Uterus (tissue), 4 donors: ENCODE data around the gene NAA60. TPM values are rescaled to one million over a fixed set of nuclear protein-coding genes. Genes with fewer than 3 reads are reported as not detected.

Experiments used
- DNase-seq, 2 donors: peaks; one replicate each; pipeline ENCODE4 v3.0.0-alpha.2; 2019 to 2020
- H3K27ac ChIP-seq, 2 donors: fragments of 200-600 bp; sonication (generic); 1 replicate in 1 of 2; 2 replicates in 1 of 2; pipeline ENCODE4 v1.5.1; 2016 to 2018
- H3K27me3 ChIP-seq, 2 donors: fragments of 200-600 bp; sonication (generic); one replicate each; pipeline ENCODE4 v1.5.1; 2018 to 2019; ENCODE audit warnings: control low read depth in 1 of 2
- H3K36me3 ChIP-seq, 2 donors: fragments of 200-600 bp; sonication (generic); one replicate each; pipeline ENCODE4 v1.5.1; 2019; ENCODE audit warnings: control low read depth in 1 of 2
- H3K4me1 ChIP-seq, 2 donors: fragments of 200-600 bp; sonication (generic); one replicate each; pipeline ENCODE4 v1.5.1; 2018 to 2019; ENCODE audit warnings: control low read depth in 1 of 2
- H3K4me3 ChIP-seq, 2 donors: fragments of 200-600 bp; sonication (generic); 1 replicate in 1 of 2; 2 replicates in 1 of 2; pipeline ENCODE4 v1.5.1; 2018 to 2019; ENCODE audit warnings: mild to moderate bottlenecking in 1 of 2
- H3K9me3 ChIP-seq, 2 donors: fragments of 200-600 bp; sonication (generic); one replicate each; pipeline ENCODE4 v1.5.1; 2019; ENCODE audit warnings: control low read depth in 1 of 2
- POLR2A ChIP-seq, 2 donors: fragments of 450-650 bp; IDR thresholded peaks; one replicate each; pipeline ENCODE4 v1.6.1; 2016; ENCODE audit warnings: antibody characterized with exemption in 2 of 2, mild to moderate bottlenecking in 1 of 2, moderate library complexity in 1 of 2
- intact Hi-C: fragments of 100-400 bp; cut with DNase I; formaldehyde crosslinking; loops from one replicate; pipeline ENCODE4 v1.15.1; 2023; ENCODE audit warnings: low total_unique reads
- total RNA-seq, 4 donors: library from RNA; depleted of rRNA in 3 of 4; stranded (reverse); fragments of >200 nt in 3 of 4; gene quantifications; one replicate each; pipeline versions ENCODE4 v1.1.0 to v1.2.4, GENCODE V29; 2014 to 2023
- TF ChIP-seq, protein P1 (sequence below), 4 experiments: fragments of 200-600 bp in 2 of 4; fragments of 450-650 bp in 2 of 4; sonication (generic) in 2 of 4; IDR thresholded peaks; one replicate each; pipeline ENCODE4 v1.5.1; 2016 to 2019; ENCODE audit warnings: antibody characterized with exemption in 4 of 4, mild to moderate bottlenecking in 2 of 4, moderate library complexity in 1 of 4
- donor health status: DM: yes; HTN: yes; CAD: no.

Gene NAA60
- total RNA-seq, 4 donors from 2014 or later = 17.4 to 45.1 (median 27.9) TPM

DNA sequence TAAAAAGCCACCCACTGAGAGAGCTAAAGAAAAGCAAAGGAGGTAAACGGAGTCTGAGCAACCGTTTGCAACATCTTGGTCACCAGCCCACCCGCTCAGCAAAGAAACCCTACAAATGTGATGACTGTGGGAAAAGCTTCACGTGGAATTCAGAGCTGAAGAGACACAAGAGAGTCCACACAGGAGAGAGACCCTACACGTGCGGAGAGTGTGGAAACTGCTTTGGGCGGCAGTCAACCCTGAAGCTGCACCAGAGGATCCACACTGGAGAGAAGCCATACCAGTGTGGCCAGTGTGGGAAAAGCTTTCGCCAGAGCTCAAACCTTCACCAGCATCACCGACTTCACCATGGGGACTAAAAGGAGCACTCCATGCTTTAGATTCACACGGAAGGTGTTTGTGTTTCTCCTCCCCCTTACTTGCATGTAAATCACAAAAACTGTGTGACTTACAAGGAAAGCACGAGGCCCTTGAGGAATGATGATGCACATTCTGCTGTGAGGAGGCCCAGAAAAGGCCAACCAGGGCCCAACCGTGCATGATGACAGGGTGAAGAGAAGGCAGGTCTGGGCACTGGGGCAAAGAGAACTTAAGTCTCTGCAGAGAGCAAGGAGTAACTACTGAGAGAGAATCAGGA lies 34.8 kb upstream of the NAA60 start:
- H3K36me3 ChIP-seq = no peaks in the 10 kb centered on the region
- intact Hi-C loops = no loop called here
- H3K9me3 ChIP-seq = peaks cover 0 to 75% of the 10 kb centered on the region in 2 donors

DNA sequence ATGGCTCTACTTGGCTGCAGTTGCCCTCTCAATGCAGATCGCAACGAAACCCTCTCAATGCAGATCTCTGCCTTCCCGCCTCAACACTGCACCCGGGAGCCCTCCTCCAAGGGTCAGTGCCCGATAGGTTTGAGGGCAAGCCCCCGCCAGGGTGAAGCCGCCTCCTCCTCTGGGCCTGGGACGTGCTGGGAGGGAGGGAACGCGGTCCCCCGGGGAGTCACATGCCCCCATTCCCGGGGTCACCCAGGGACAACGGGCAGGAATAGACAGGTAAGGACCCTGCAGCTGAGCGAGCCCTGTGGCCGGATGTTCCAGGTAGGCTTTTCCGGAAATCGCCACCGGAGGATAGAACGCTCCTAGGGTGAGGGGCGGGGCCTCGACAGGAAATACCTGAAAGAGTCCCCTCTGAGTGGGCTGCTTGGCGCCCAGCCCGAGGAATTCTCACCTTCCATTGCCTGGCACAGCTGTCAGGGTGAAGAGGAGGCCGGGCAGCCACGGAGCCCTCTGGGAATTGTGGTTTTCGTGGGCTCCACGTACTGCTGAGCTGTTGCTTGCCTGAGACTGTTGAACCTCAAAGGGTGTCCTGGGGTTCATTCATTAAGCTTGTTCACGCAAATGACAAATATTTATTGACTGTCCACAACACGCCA lies 29.6 kb upstream of the NAA60 start:
- H3K4me3 ChIP-seq = no peak overlapping the region
- H3K27me3 ChIP-seq = no peaks in the 10 kb centered on the region
- H3K36me3 ChIP-seq = no peaks in the 10 kb centered on the region
- H3K9me3 ChIP-seq = peaks cover 0 to 56% of the 10 kb centered on the region in 2 donors
- DNase-seq = no peak
- H3K4me1 ChIP-seq = no peaks in the 10 kb centered on the region
- no peak overlapping the region for H3K27ac ChIP-seq
- TF ChIP-seq POLR2A (IDR thresholded peaks at IDR 0.05) = no peak
- TF ChIP-seq, protein P1, sequence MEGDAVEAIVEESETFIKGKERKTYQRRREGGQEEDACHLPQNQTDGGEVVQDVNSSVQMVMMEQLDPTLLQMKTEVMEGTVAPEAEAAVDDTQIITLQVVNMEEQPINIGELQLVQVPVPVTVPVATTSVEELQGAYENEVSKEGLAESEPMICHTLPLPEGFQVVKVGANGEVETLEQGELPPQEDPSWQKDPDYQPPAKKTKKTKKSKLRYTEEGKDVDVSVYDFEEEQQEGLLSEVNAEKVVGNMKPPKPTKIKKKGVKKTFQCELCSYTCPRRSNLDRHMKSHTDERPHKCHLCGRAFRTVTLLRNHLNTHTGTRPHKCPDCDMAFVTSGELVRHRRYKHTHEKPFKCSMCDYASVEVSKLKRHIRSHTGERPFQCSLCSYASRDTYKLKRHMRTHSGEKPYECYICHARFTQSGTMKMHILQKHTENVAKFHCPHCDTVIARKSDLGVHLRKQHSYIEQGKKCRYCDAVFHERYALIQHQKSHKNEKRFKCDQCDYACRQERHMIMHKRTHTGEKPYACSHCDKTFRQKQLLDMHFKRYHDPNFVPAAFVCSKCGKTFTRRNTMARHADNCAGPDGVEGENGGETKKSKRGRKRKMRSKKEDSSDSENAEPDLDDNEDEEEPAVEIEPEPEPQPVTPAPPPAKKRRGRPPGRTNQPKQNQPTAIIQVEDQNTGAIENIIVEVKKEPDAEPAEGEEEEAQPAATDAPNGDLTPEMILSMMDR (IDR thresholded peaks at IDR 0.05) = no peak
- intact Hi-C loops = no loop called here

More for the DNA sequence above, 34.8 kb upstream of the NAA60 start:
- no peak overlapping the region for H3K27ac ChIP-seq
- H3K27me3 ChIP-seq = no peaks in the 10 kb centered on the region
- no peaks in the 10 kb centered on the region for H3K4me1 ChIP-seq
- H3K4me3 ChIP-seq = no peak overlapping the region
- DNase-seq = no peak
- TF ChIP-seq POLR2A (IDR thresholded peaks at IDR 0.05) = no peak
- TF ChIP-seq, protein P1 (IDR thresholded peaks at IDR 0.05) = no peak

DNA sequence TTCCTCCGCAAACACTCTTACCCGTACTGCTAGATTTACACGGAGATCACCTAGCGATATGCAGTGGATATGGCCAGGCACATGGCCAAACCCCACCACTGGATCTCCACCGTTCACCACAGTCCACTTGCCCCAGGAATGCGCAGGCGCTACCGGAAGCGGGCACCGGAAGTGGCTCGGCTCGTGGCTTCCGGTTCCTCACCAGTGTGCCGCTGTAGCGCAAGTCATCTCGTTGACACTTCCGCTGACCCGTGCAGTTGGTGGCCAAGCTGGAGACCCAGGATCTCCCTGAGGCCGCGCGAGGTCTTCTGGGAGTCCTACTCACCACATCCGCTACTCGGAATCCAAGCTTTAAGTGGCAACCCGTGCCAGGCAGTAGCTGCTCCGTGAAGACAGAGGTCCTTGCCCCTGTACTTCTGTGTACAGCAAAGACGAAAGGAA lies 11.7 kb upstream of the NAA60 start:
- intact Hi-C loops = no loop called here
- H3K9me3 ChIP-seq = no peaks in the 10 kb centered on the region
- no peak overlapping the region for H3K4me3 ChIP-seq
- H3K27ac ChIP-seq = no peak overlapping the region
- DNase-seq = peak; percentile 21 to 37
- no peak for TF ChIP-seq POLR2A (IDR thresholded peaks at IDR 0.05)
- TF ChIP-seq, protein P1 (IDR thresholded peaks at IDR 0.05) = no peak
- H3K4me1 ChIP-seq = no peaks in the 10 kb centered on the region
- no peaks in the 10 kb centered on the region for H3K36me3 ChIP-seq
- no peaks in the 10 kb centered on the region for H3K27me3 ChIP-seq

DNA sequence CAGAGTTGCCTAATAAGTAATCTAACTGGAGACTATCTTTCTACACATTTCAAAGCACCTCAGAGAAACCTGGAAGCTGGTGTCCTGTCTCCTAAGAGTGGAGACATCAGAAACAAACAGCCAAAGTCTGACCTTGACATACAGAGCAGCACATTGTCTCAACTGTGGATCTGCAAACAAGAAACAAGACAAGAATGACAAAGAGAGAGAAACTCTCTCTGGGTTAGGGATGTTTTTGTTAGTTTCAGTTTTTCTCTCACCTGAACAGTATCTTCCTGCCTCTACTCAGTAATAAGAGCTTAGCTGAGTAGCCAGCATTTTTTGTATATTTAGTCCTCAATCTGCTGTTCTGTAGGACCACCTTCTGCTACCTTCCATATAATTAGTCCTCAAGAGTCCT lies 9.1 kb upstream of the NAA60 start:
- intact Hi-C loops = no loop called here
- DNase-seq = no peak
- Histone ChIP-seq H3K27me3 (no peaks in the 10 kb centered on the region), H3K4me1 (no peaks in the 10 kb centered on the region), H3K27ac (no peak overlapping the region), H3K9me3 (peaks cover 0 to 6% of the 10 kb centered on the region in 2 donors), H3K4me3 (no peak overlapping the region), H3K36me3 (no peaks in the 10 kb centered on the region)
- no peak for TF ChIP-seq POLR2A (IDR thresholded peaks at IDR 0.05)
- TF ChIP-seq, protein P1 (IDR thresholded peaks at IDR 0.05) = no peak

DNA sequence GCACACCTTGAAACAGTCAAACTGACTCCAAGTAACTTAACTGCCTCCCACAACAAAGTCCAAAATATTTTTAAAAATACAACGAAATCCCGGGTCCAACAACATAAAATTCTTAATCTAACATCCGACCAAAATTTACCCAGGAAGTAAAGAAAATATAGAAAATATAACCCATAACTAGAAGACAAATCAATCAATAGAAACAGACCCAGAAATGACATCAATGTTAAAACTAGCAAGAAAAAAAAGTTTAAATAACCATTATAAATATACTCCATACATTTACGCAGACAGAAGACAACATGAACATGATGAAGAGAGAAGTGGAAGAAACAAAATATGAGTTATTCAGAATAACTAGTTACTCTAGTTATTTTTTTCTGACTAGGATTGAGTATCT lies 3.8 kb upstream of the NAA60 start:
- Histone ChIP-seq H3K27ac (no peak overlapping the region), H3K27me3 (no peaks in the 10 kb centered on the region), H3K4me3 (no peak overlapping the region), H3K36me3 (no peaks in the 10 kb centered on the region), H3K4me1 (no peaks in the 10 kb centered on the region), H3K9me3 (peaks cover 0 to 15% of the 10 kb centered on the region in 2 donors)
- intact Hi-C loops = no loop called here
- TF ChIP-seq POLR2A (IDR thresholded peaks at IDR 0.05) = no peak
- TF ChIP-seq, protein P1 (IDR thresholded peaks at IDR 0.05) = no peak
- no peak for DNase-seq
